H1 (cell line): ENCODE data around the gene ANXA3. TPM values are rescaled to one million over a fixed set of nuclear protein-coding genes. Genes with fewer than 3 reads are reported as not detected.

ENCODE experiments used
- CTCF ChIA-PET: fragments of 300-600 bp; sonication (Branson Sonifier 250); formaldehyde crosslinking; loops from one replicate; lab custom pipeline; 2021; ENCODE audit not compliant: partially characterized antibody; lab: Charles Lee
- POLR2A ChIA-PET: fragments of 300-600 bp; sonication (Branson Sonifier 250); formaldehyde crosslinking; loops from one replicate; lab custom pipeline; 2021; ENCODE audit warnings: inconsistent platforms; ENCODE audit not compliant: partially characterized antibody; lab: Charles Lee
- DNase-seq, 2 experiments: peaks; one replicate each; pipeline versions ENCODE4 v3.0.0 to v3.0.0-alpha.2; 2010 to 2022; ENCODE audit warnings: low spot score in 2 of 2, low read depth in 1 of 2, mixed read lengths in 1 of 2
- FAIRE-seq: peaks from 2 replicates; lab custom pipeline; 2011; peaks lifted over from hg19 to GRCh38; lab: Jason Lieb, UNC
- H2AFZ ChIP-seq: 2 replicates; pipeline ENCODE4 v1.8.1; 2012; ENCODE audit warnings: low read length, inconsistent platforms
- H2AK5ac ChIP-seq: 2 replicates; pipeline ENCODE4 v1.6.1; 2013; ENCODE audit warnings: low read depth, low read length
- H2BK120ac ChIP-seq: replicated peaks from 2 replicates; pipeline ENCODE3; 2013; ENCODE audit warnings: low read depth, low read length, inconsistent platforms
- H2BK12ac ChIP-seq: 2 replicates; pipeline ENCODE4 v1.6.1; 2013; ENCODE audit warnings: low read depth, low read length
- H2BK15ac ChIP-seq: 2 replicates; pipeline ENCODE4 v1.6.1; 2013; ENCODE audit warnings: low read length
- H2BK20ac ChIP-seq: 2 replicates; pipeline ENCODE4 v1.6.1; 2013; ENCODE audit warnings: low read length
- H2BK5ac ChIP-seq: 2 replicates; pipeline ENCODE4 v1.6.1; 2013; ENCODE audit warnings: low read depth, low read length
- H3K14ac ChIP-seq: 2 replicates; pipeline ENCODE4 v1.6.1; 2013; ENCODE audit warnings: inconsistent platforms; ENCODE audit not compliant: insufficient read length
- H3K18ac ChIP-seq: 2 replicates; pipeline ENCODE4 v1.6.1; 2013; ENCODE audit warnings: low read length; ENCODE audit errors: extremely low read depth
- H3K23ac ChIP-seq: 2 replicates; pipeline ENCODE4 v1.6.1; 2013; ENCODE audit warnings: inconsistent platforms; ENCODE audit not compliant: insufficient read length
- H3K23me2 ChIP-seq: 2 replicates; pipeline ENCODE4 v1.6.1; 2013; ENCODE audit warnings: low read depth, low read length
- H3K27ac ChIP-seq: 2 replicates; pipeline ENCODE4 v1.6.1; 2011; ENCODE audit warnings: low read depth, low read length, inconsistent platforms
- H3K27me3 ChIP-seq, 4 experiments: replicated peaks in 1 of 4; 1 replicate in 1 of 4; 2 replicates in 3 of 4; pipeline versions ENCODE4 v1.6.1 to v1.8.1; 2011 to 2013; ENCODE audit warnings: low read length in 3 of 4, mild to moderate bottlenecking in 3 of 4, inconsistent platforms in 2 of 4, mixed read lengths in 2 of 4, moderate library complexity in 1 of 4; ENCODE audit not compliant: control insufficient read depth in 3 of 4, insufficient read depth in 3 of 4; ENCODE audit errors: extremely low read depth in 1 of 4
- H3K36me3 ChIP-seq, 4 experiments: 2 replicates each; pipeline versions ENCODE4 v1.6.1 to v1.8.1; 2011 to 2013; ENCODE audit warnings: mild to moderate bottlenecking in 4 of 4, low read length in 3 of 4, moderate library complexity in 2 of 4, control low read depth in 1 of 4, inconsistent platforms in 1 of 4; ENCODE audit not compliant: insufficient read depth in 4 of 4, control insufficient read depth in 2 of 4
- H3K4ac ChIP-seq: replicated peaks from 2 replicates; pipeline ENCODE3; 2013; ENCODE audit warnings: low read length, low read depth, mixed read lengths, inconsistent platforms; ENCODE audit not compliant: insufficient read length
- H3K4me1 ChIP-seq, 4 experiments: replicated peaks in 1 of 4; 1 replicate in 1 of 4; 2 replicates in 3 of 4; pipeline versions ENCODE4 v1.6.1 to v1.8.1; 2011 to 2013; ENCODE audit warnings: low read length in 3 of 4, inconsistent platforms in 2 of 4, mixed read lengths in 1 of 4; ENCODE audit not compliant: insufficient read depth in 4 of 4, control insufficient read depth in 3 of 4
- H3K4me2 ChIP-seq, 2 experiments: 2 replicates each; pipeline versions ENCODE4 v1.6.1 to v1.8.1; 2011 to 2013; ENCODE audit warnings: low read depth in 2 of 2, low read length in 2 of 2, control low read depth in 1 of 2, inconsistent platforms in 1 of 2, mild to moderate bottlenecking in 1 of 2; ENCODE audit not compliant: insufficient read depth in 1 of 2
- H3K4me3 ChIP-seq, 4 experiments: fragments of 200-600, 300-600 bp in 1 of 4; sonication (generic), shearing (Covaris generic), sonication (Bioruptor Twin) in 1 of 4; 2 replicates each; pipeline versions ENCODE4 v1.5.1 to v1.8.1; 2011 to 2016; ENCODE audit warnings: low read length in 4 of 4, low read depth in 3 of 4, control low read depth in 2 of 4, inconsistent platforms in 2 of 4, mild to moderate bottlenecking in 2 of 4, mixed read lengths in 1 of 4, moderate library complexity in 1 of 4; ENCODE audit not compliant: insufficient read depth in 2 of 4; ENCODE audit errors: extremely low read depth in 1 of 4
- H3K56ac ChIP-seq: replicated peaks from 2 replicates; pipeline ENCODE3; 2013; ENCODE audit warnings: low read depth, mild to moderate bottlenecking, mixed read lengths, low read length, inconsistent platforms; ENCODE audit not compliant: insufficient read length
- H3K79me1 ChIP-seq: 2 replicates; pipeline ENCODE4 v1.6.1; 2013; ENCODE audit warnings: low read depth, low read length, control low read depth
- H3K79me2 ChIP-seq, 2 experiments: 2 replicates each; pipeline versions ENCODE4 v1.6.1 to v1.8.1; 2012 to 2013; ENCODE audit warnings: low read length in 2 of 2, mild to moderate bottlenecking in 2 of 2, inconsistent platforms in 1 of 2; ENCODE audit not compliant: insufficient read depth in 2 of 2, control insufficient read depth in 1 of 2
- H3K9ac ChIP-seq, 4 experiments: replicated peaks in 1 of 4; 1 replicate in 1 of 4; 2 replicates in 3 of 4; pipeline versions ENCODE4 v1.6.1 to v1.8.1; 2011 to 2013; ENCODE audit warnings: low read depth in 3 of 4, low read length in 3 of 4, control low read depth in 2 of 4, mild to moderate bottlenecking in 2 of 4, moderate library complexity in 2 of 4, inconsistent platforms in 1 of 4; ENCODE audit errors: extremely low read depth in 1 of 4
- H3K9me3 ChIP-seq, 2 experiments: 2 replicates each; pipeline versions ENCODE4 v1.6.1 to v1.8.1; 2012 to 2013; ENCODE audit warnings: mild to moderate bottlenecking in 2 of 2, moderate library complexity in 2 of 2, control low read depth in 1 of 2, inconsistent platforms in 1 of 2, low read depth in 1 of 2, low read length in 1 of 2, mixed read lengths in 1 of 2; ENCODE audit not compliant: insufficient read depth in 2 of 2
- H4K20me1 ChIP-seq, 2 experiments: replicated peaks in 1 of 2; 2 replicates each; pipeline versions ENCODE3 to v1.8.1; 2011 to 2013; ENCODE audit warnings: inconsistent platforms in 2 of 2, low read length in 2 of 2, mild to moderate bottlenecking in 1 of 2; ENCODE audit not compliant: insufficient read depth in 2 of 2, control insufficient read depth in 1 of 2
- H4K5ac ChIP-seq: 2 replicates; pipeline ENCODE4 v1.6.1; 2013; ENCODE audit warnings: low read length, low read depth, mixed read lengths, inconsistent platforms; ENCODE audit not compliant: insufficient read length
- H4K8ac ChIP-seq: 2 replicates; pipeline ENCODE4 v1.8.0; 2013; ENCODE audit warnings: mild to moderate bottlenecking, moderate library complexity, low read length, inconsistent platforms; ENCODE audit not compliant: insufficient read depth; ENCODE audit errors: extremely low read depth
- H4K91ac ChIP-seq: replicated peaks from 2 replicates; pipeline ENCODE3; 2013; ENCODE audit warnings: low read length, mixed read lengths, inconsistent platforms; ENCODE audit not compliant: insufficient read length
- E2F6 ChIP-seq: IDR thresholded peaks from 2 replicates; pipeline ENCODE4 v1.6.1; 2012; ENCODE audit warnings: inconsistent platforms
- TAF7 ChIP-seq: optimal IDR thresholded peaks from 2 replicates; pipeline ENCODE3; 2011; ENCODE audit warnings: low read depth, mild to moderate bottlenecking, inconsistent platforms, low read length, moderate library complexity, borderline replicate concordance
- WGBS, 2 experiments: shearing (Covaris generic) in 1 of 2; methylation state at CpG; one replicate each; pipeline versions ENCODE4 v1.1.6 to v1.1.7; 2013 to 2015; ENCODE audit warnings: low lambda C conversion rate in 2 of 2, mixed read lengths in 2 of 2, inconsistent platforms in 1 of 2, low coverage in 1 of 2, missing lambda C conversion rate in 1 of 2; ENCODE audit not compliant: insufficient replicate concordance in 2 of 2, insufficient coverage in 1 of 2, insufficient read length in 1 of 2; ENCODE audit errors: extremely low coverage in 1 of 2, missing lambda C conversion rate in 1 of 2; 5-methylcytosine and 5-hydroxymethylcytosine counted together
- polyA plus RNA-seq, 7 experiments: library from polyadenylated mRNA; depleted of rRNA in 3 of 7; stranded (reverse) in 5 of 7; unstranded in 2 of 7; fragments of >200 nt in 5 of 7; fragments of 200-250 nt in 2 of 7; gene quantifications; 1 replicate in 5 of 7; 2 replicates in 1 of 7; 4 replicates in 1 of 7; pipeline versions ENCODE4 v1.2.1 to v1.2.3, GENCODE V29; 2011 to 2013; ENCODE audit warnings: missing spikeins in 2 of 7, mixed read lengths in 2 of 7
- total RNA-seq: library from RNA; stranded (reverse); fragmentation: NEBNext Ultra II Directional; extraction: Animal tissue kit (Norgen Biotek cat#: 25700); gene quantifications from 2 replicates; pipeline ENCODE4 v1.2.1, GENCODE V29; 2021

Gene ANXA3
- total and polyA plus RNA-seq, 2 of the 8 experiments (the other 6 are each of a cell fraction or from before 2014, with no cell fraction given) = 10.3 to 27.3 TPM

DNA sequence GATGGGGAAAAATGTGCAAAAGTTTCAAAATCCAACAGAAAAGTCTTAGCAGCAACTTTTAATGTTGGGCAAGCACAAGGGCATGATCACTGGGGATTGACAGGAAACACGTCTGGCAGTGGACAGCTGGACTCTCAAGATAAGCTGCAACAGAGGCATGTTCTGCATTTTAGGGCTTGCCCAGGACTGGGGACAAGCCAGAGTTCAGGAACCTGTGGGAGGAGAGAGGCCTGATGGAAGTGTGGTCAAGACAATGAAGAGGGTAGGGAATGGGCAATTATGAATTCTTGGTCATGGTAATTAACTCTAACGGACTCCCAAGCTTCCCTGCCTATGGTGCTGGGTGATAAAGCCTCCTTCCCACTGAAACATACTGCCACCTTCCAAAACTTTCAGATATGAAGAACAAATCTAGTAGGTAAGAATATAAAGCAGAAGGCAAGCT lies 48.4 kb downstream of the ANXA3 start:
- POLR2A ChIA-PET = no interaction called here
- FAIRE-seq = no peak

More for the DNA sequence above, 48.4 kb downstream of the ANXA3 start:
- Histone ChIP-seq H3K56ac (no peak overlapping the region), H2BK20ac (no peak overlapping the region), H3K79me1 (no peaks in the 10 kb centered on the region), H3K4me3 (no peak overlapping the region), H3K23ac (no peak overlapping the region), H3K36me3 (no peaks in the 10 kb centered on the region; a peak in 1 of 8 replicates), H3K14ac (no peak overlapping the region), H3K23me2 (no peaks in the 10 kb centered on the region; the same call in 1 of the 2 replicates), H2BK15ac (no peak overlapping the region), H2AK5ac (no peak overlapping the region), H2AFZ (no peak overlapping the region), H3K27me3 (no peaks in the 10 kb centered on the region), H3K18ac (no peak overlapping the region), H3K4ac (no peak overlapping the region), H4K8ac (no peak overlapping the region), H4K5ac (no peak overlapping the region), H4K91ac (no peak overlapping the region), H2BK120ac (no peak overlapping the region), H3K79me2 (no peaks in the 10 kb centered on the region), H4K20me1 (no peaks in the 10 kb centered on the region), H2BK12ac (no peak overlapping the region), H3K4me2 (no peak overlapping the region), H3K9me3 (no peaks in the 10 kb centered on the region), H3K9ac (no peak overlapping the region), H2BK5ac (no peak overlapping the region), H3K4me1 (peaks cover 0 to 4% (median 0%) of the 10 kb centered on the region in 4 experiments; a peak in 1 of 7 replicates), H3K27ac (no peak overlapping the region)
- CTCF ChIA-PET = interaction anchor here (1.2 to 2.8 kb wide), 3 partner anchors 8 to 16 kb away, joined by 3 to 17 read pairs (median 7); no protein-coding TSS in a partner anchor
- DNase-seq = no peak
- 81% methylated on average over 2 of the region's 2 CpGs; no CpG with 5 or more reads in 1 of the 2 experiments for WGBS, 2 experiments
- TF ChIP-seq TAF7 = no peak
- TF ChIP-seq E2F6 = no peak
